G401.6 (cell line): Measurements from ENCODE around the gene MICA.
"Not testable (repeated sequence)": the region's sequence is repeated elsewhere in the genome, so short reads cannot be mapped to it uniquely, and the experiment has no call there.

Experiments
- FAIRE-seq: peaks from 2 replicates; lab custom pipeline; 2012; peaks lifted over from hg19 to GRCh38; lab: Jason Lieb, UNC

The MICA gene

DNA sequence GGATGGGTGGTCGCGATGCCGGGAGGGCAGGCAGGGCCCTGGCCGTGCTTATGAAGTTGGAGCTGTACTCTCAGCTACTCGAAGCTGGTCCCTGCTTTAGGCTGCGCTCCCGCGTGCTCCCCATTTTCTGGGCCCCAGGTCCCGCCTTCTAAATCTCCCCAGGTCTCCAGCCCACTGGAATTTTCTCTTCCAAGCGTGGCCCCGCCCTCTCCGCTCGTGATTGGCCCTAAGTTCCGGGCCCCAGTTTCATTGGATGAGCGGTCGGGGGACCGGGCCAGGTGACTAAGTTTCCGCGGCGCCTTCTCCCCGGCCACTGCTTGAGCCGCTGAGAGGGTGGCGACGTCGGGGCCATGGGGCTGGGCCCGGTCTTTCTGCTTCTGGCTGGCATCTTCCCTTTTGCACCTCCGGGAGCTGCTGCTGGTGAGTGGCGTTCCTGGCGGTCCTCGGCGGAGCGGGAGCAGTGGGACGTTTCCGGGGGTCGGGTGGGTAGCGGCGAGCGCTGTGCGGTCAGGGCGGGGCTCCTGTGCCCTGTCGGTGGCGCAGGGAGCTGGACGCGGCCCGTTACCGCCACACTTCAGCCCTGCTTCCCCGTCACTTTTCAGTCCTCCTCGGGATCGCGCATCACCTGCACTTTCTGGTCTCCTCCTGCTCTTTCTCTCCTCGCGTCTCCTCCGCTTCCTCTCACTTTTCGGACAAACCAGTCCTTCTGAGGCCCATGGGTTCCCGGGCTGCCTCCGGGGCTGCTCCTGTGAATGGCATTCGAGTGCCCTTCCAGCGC lies at the start of gene MICA:
MICA (plus strand) TSS at position 313 of the 778 bp plus-strand sequence; CDS start at position 351, 38 bp downstream.
- peak; percentile 95 for FAIRE-seq

- no peak for FAIRE-seq
Observed at GRCh38 chr6:31354158-31354863, 49.1 kb upstream of the MICA start.

- FAIRE-seq = no peak
Observed at GRCh38 chr6:31354864-31355582, 48.4 kb upstream of the MICA start.

GRCh38 chr6:31355583-31355948 lies 47.8 kb upstream of the MICA start:
- FAIRE-seq = no peak

DNA sequence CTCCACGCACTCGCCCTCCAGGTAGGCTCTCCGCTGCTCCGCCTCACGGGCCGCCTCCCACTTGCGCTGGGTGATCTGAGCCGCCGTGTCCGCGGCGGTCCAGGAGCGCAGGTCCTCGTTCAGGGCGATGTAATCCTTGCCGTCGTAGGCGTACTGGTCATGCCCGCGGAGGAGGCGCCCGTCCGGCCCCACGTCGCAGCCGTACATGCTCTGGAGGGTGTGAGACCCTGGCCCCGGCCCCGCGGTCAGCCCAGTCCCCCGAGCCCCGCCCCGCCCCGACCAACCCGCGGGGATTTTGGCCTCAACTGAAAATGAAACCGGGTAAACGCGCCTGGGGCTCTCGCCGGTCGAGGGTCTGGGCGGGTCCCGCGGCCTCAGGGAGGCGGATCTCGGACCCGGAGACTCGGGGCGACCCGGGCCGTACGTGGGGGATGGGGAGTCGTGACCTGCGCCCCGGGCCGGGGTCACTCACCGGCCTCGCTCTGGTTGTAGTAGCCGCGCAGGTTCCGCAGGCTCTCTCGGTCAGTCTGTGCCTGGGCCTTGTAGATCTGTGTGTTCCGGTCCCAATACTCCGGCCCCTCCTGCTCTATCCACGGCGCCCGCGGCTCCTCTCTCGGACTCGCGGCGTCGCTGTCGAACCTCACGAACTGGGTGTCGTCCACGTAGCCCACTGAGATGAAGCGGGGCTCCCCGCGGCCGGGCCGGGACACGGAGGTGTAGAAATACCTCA lies 47.0 kb upstream of the MICA start:
- FAIRE-seq = no peak

DNA sequence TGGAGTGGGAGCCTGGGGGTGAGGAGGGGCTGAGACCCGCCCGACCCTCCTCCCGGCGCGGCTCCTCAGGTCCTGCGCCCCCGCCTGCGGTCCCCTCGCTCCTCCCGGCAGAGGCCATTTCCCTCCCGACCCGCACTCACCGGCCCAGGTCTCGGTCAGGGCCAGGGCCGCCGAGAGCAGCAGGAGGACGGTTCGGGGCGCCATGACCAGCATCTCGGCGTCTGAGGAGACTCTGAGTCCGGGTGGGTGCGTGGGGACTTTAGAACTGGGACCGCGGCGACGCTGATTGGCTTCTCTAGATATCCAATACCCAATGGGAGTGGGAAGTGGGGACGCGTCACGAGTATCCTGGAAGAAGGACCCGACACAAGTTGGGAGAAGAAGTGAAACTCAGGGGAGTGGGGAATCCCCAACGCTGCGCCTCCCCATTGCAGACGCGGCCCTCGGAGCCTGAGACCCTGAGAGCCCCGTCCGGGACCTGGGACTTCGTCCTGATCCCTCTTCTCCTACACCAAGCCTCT lies 46.4 kb upstream of the MICA start, which contains the start of gene HLA-B:
HLA-B (minus strand) TSS at position 234 of the 521 bp plus-strand sequence; CDS start at position 213, 21 bp downstream.
- FAIRE-seq = no peak

DNA sequence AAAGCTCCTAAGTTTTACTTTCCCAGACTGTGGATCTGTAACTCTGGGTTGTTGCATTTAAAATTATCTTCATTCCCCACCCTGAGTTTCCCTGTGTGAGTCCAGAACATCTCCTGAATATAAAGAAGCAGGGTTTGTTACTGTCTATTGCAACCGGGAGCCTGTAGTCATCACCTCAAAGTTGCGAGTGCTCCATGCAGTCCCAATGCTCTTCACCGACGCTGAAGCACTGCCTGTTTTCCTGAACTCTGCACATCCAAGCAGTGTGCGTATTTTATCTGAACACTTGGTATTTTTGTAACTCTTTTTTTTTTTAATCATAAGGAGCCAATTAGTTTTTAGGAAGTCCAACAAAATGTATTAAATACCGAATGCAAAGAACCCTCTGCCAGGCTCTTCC lies 45.5 kb upstream of the MICA start:
- no peak for FAIRE-seq

GRCh38 chr6:31358302-31358701 lies 45.1 kb upstream of the MICA start:
- no peak for FAIRE-seq

- FAIRE-seq = no peak
Observed at GRCh38 chr6:31359581-31359980, 43.8 kb upstream of the MICA start.

DNA sequence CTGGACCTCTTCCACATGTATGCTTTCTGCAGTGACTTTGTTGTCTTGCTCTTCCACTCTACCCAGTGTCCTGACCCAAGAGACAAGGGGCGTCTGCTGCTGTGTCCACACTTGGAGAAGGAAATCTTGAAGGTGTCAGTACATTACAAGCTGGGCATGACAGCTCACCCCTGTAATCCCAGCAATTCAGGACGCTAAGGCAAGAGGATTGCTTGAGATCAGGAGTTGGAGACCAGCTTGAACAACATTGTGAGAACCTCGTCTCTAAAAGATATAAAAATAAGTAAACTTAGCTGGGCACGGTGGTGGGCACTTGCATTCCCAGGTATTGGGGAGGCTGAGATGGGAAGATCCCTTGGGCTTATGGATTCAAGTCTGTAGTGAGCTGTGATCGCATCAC lies 40.6 kb upstream of the MICA start:
- no peak for FAIRE-seq

DNA sequence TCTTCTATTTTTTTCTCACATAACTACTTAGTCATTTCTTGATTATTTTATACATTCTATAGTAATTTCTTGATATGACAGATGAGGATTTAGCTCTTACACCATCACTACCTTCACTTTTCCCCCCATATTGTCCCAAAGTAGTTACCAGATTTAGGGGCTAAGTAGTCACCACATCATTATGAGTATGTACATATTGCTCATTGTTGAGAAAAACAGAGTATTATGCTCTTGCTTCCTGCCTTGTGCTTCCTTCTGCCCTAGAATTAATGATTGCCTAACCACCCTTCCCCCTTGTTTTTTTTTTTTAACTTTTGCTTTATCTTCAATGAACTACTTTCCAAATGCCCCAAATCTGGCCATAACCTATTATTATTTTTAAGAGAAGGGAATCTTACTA lies 39.6 kb upstream of the MICA start:
- no peak for FAIRE-seq

- no peak for FAIRE-seq
Observed at GRCh38 chr6:31365864-31366263, 37.5 kb upstream of the MICA start.

GRCh38 chr6:31366693-31367470 lies 36.5 kb upstream of the MICA start:
- peak; percentile 30 for FAIRE-seq

DNA sequence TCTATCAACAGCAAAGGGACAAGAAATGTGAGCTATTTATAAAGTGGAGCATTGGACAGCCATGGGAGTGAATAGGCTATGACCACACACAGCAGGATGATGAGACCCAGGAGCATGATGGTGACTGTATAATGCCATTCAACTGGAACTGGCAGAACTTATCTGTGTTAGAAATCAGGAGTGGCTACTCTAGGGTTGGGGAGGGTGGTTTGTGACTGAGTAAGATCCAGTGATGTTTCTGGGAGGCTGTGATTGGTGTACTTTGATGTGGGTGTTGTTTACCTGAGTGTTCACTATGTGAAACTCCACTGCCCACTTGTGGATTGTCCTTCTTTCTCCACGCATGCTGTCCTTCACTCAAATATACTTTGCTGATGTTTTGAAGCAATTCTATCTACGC lies 34.9 kb upstream of the MICA start:
- no peak for FAIRE-seq

DNA sequence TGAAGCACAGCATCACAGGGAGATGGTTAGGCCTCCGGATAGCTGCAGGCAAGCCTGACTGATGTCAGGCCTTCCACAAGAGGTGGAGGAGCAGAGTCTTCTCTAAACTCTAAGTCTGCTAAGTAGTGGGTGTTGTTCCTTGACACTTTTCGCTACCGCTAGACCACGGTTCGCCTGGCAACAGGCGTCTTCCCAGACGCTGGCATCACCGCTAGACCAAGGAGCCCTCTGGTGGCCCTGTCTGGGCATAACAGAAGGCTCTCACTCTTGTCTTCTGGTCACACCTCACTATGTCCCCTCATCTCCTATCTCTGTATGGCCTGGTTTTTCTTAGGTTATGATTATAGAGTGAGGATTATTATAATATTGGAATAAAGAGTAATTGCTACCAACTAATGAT lies 29.3 kb upstream of the MICA start:
- FAIRE-seq = not testable (repeated sequence)

DNA sequence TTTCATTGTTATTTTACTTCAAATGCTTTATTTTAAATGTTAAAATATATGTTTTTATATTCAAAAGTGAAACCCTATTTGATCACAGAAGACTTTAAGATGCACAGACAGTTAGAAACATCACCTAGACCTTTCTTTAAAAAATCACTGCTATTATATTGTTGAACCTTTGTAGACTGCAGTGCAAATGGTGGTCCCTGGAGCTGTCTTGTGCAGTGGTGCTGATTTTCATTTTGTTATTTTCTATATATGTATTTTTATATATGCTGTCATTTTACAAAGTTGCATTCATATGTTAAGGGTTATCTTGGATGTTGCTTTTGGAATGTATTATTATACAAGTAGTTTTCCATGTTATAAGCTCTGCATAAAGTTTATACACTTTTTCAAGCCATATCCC lies 27.7 kb upstream of the MICA start:
- no peak for FAIRE-seq

- no peak for FAIRE-seq
Observed at GRCh38 chr6:31377029-31377428, 26.4 kb upstream of the MICA start.

DNA sequence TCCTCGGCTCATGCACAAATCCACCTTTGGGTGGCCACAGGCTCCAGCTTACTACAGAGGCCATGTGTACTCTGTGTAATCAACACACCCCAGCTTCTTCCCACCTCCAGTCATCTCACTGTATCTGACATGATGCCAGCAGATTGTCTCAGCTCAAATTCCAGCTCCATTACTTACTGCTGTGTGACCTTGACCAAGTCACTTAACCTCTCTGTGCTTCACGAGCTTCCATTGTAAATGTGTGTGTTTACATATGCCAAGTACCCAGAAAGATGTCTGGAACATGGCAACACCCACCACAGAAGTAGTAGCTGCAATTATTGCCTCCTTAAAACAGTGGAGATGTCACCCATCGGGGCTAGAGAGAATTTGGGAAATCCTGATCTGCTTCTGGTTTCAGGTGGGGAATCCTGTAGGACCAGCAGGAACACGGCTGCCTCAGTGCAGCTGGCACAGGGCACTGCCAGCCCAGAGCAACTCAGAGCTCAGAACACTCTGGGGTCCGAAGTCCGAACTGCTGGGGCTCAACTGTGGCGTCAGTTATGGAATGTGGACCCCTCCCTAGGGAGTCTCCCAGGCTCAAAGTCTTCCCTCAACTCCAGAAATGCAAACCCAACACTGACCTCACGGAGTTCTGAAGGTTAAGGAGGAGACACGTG lies 25.2 kb upstream of the MICA start:
- FAIRE-seq = no peak

- no peak for FAIRE-seq
Observed at GRCh38 chr6:31378721-31379103, 24.7 kb upstream of the MICA start.

- no peak for FAIRE-seq
Observed at GRCh38 chr6:31379850-31380249, 23.5 kb upstream of the MICA start.

- no peak for FAIRE-seq
Observed at GRCh38 chr6:31381666-31382065, 21.7 kb upstream of the MICA start.
